NB4 (cell line): Measurements from ENCODE around the gene TXN2.
"Not testable (repeated sequence)": the region's sequence is repeated elsewhere in the genome, so short reads cannot be mapped to it uniquely, and the experiment has no call there.

Experiments
- DNase-seq: peaks from one replicate; pipeline ENCODE4 v3.0.0; 2010; ENCODE audit warnings: low read depth
- H3K4me3 ChIP-seq: one replicate; pipeline ENCODE4 v1.5.1; 2011; ENCODE audit warnings: mild to moderate bottlenecking, low read depth, low read length, moderate library complexity
- CTCF ChIP-seq: IDR thresholded peaks from one replicate; pipeline ENCODE4 v1.5.1; 2012; ENCODE audit warnings: low read depth, low read length
- MAX ChIP-seq: IDR thresholded peaks from 2 replicates; pipeline ENCODE4 v1.6.1; 2011; ENCODE audit warnings: low read depth, low read length
- MYC ChIP-seq: IDR thresholded peaks from 2 replicates; pipeline ENCODE4 v1.6.1; 2011; ENCODE audit warnings: low read depth, low read length
- POLR2A ChIP-seq: IDR thresholded peaks from 2 replicates; pipeline ENCODE4 v1.6.1; 2011; ENCODE audit warnings: mild to moderate bottlenecking; ENCODE audit not compliant: insufficient read length; ENCODE audit errors: extremely low read depth

Gene TXN2

GRCh38 chr22:36481393-36482168 lies at the start of gene TXN2:
TSS of gene TXN2 (minus strand) at chr22:36481640. CDS start at chr22:36480837, 803 bp downstream.
- TF ChIP-seq MYC (0 out of 2 replicates have a peak, but pooled peaks have one; percentile 8), POLR2A (peak; percentile 53), MAX (no peak), CTCF (no peak)
- peak; percentile 97 for DNase-seq
- H3K4me3 ChIP-seq = peak within 1 kb of the TSS; percentile 98

GRCh38 chr22:36528795-36529751 lies 47.6 kb upstream of the TXN2 start, which contains the start of gene EIF3D:
TSS of gene EIF3D (minus strand) at chr22:36529166. CDS start at chr22:36526121, 3,045 bp downstream.
- peak; percentile 100 for DNase-seq
- peak; percentile 74 for TF ChIP-seq POLR2A
- peak; percentile 93 for TF ChIP-seq MYC
- no peak for TF ChIP-seq CTCF
- TF ChIP-seq MAX = peak; percentile 83
- H3K4me3 ChIP-seq = peak within 1 kb of the TSS; percentile 79

- peak; percentile 48 for DNase-seq
- TF ChIP-seq CTCF (no peak), MAX (no peak), POLR2A (no peak), MYC (no peak)
- peak overlapping the region; percentile 79 for H3K4me3 ChIP-seq
Observed at GRCh38 chr22:36528341-36528740, 46.9 kb upstream of the TXN2 start.

- H3K4me3 ChIP-seq = no peak overlapping the region
- TF ChIP-seq MYC (no peak), CTCF (no peak), POLR2A (no peak), MAX (no peak)
- DNase-seq = no peak
Observed at GRCh38 chr22:36522662-36523061, 41.2 kb upstream of the TXN2 start.

GRCh38 chr22:36520423-36520822 lies 39.0 kb upstream of the TXN2 start:
- no peak for DNase-seq
- H3K4me3 ChIP-seq = no peak overlapping the region
- TF ChIP-seq MYC (no peak), POLR2A (no peak), MAX (no peak), CTCF (no peak)

GRCh38 chr22:36519906-36520305 lies 38.5 kb upstream of the TXN2 start:
- H3K4me3 ChIP-seq, DNase-seq: not testable (repeated sequence)
